ENCODE measurements around the gene LIME1. TPM values are rescaled to one million over a fixed set of nuclear protein-coding genes. Genes with fewer than 3 reads are reported as not detected.
A peak's percentile ranks its signal among the peaks of the same experiment; 100 is the strongest.

LIME1 gene
- total and polyA plus RNA-seq, 2 of the 8 experiments (the other 6 are each of a cell fraction or from before 2014, with no cell fraction given) = 4.5 to 5.9 TPM

DNA sequence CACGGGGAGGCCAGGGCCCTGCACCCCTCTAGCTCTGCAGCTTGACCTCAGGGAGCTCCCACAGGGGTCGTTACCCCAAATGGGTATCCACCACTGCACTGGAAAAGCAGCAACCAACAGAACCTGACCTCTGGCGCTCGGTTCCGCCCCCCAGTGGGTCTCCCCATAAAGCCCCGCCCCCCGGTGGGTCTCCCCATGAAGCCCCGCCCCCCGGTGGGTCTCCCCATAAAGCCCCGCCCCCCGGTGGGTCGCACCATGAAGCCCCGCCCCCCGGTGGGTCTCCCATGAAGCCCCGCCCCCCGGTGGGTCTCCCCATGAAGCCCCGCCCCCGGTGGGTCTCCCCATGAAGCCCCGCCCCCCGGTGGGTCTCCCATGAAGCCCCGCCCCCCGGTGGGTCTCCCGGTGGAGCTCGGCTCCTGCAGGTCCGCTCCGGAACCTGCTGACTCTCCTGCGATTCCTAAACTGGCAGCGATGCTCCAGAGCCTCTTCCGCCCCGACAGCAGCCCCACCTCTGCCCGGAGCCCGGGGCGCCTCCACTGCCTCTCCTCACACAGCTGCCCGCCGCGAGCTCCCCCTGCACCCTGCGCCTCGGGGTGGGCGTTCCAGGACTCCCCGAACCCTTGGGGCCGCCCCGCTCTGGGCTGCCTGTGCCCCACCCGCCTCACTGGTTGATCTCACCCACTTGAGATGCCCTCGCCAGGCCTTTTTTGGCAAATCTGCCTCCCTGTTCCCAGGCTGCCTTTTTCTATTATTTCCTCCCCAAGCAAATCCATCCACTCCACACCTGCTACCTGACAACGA lies 15.2 kb downstream of the LIME1 start:
- no peak for FAIRE-seq
- Histone ChIP-seq H3K9me3 (ENCODE audit: insufficient read depth in 2 of 2, low read depth in 1 of 2, low read length in 1 of 2) (no peaks in the 10 kb centered on the region), H3K4ac (replicated peaks; ENCODE audit: insufficient read length, low read depth, low read length) (peak overlapping the region; percentile 90), H3K27me3 (replicated peaks in 1 of 4; ENCODE audit: control insufficient read depth in 3 of 4, extremely low read depth in 1 of 4, insufficient read depth in 3 of 4, low read length in 3 of 4) (no peaks in the 10 kb centered on the region), H2BK15ac (ENCODE audit: low read length) (no peak overlapping the region), H3K36me3 (ENCODE audit: control insufficient read depth in 2 of 4, insufficient read depth in 4 of 4, low read length in 3 of 4) (peaks cover 0 to 2% (median 0%) of the 10 kb centered on the region in 4 experiments; a peak in 2 of 8 replicates), H3K27ac (ENCODE audit: low read depth, low read length) (no peak overlapping the region), H3K23ac (ENCODE audit: insufficient read length) (no peak overlapping the region), H2BK20ac (ENCODE audit: low read length) (no peak overlapping the region), H3K9ac (replicated peaks in 1 of 4; ENCODE audit: extremely low read depth in 1 of 4, low read depth in 3 of 4, low read length in 3 of 4) (no peak overlapping the region), H2BK5ac (ENCODE audit: low read depth, low read length) (peak overlapping the region; percentile 83; the same call in 1 of the 2 replicates), H4K5ac (ENCODE audit: insufficient read length, low read depth, low read length) (peak overlapping the region; percentile 63), H3K14ac (ENCODE audit: insufficient read length) (no peak overlapping the region), H2BK12ac (ENCODE audit: low read depth, low read length) (peak overlapping the region; percentile 27; the same call in 1 of the 2 replicates), H4K8ac (ENCODE audit: extremely low read depth, insufficient read depth, low read length) (peak overlapping the region; percentile 75; the same call in 1 of the 2 replicates), H3K4me3 (ENCODE audit: extremely low read depth in 1 of 4, insufficient read depth in 2 of 4, low read depth in 3 of 4, low read length in 4 of 4) (no peak overlapping the region), H3K4me2 (ENCODE audit: insufficient read depth in 1 of 2, low read depth in 2 of 2, low read length in 2 of 2) (no peak overlapping the region), H2AK5ac (ENCODE audit: low read depth, low read length) (peak overlapping the region; percentile 53; the same call in 1 of the 2 replicates), H3K79me2 (ENCODE audit: control insufficient read depth in 1 of 2, insufficient read depth in 2 of 2, low read length in 2 of 2) (no peaks in the 10 kb centered on the region), H3K4me1 (replicated peaks in 1 of 4; ENCODE audit: control insufficient read depth in 3 of 4, insufficient read depth in 4 of 4, low read length in 3 of 4) (peaks cover 0 to 20% (median 4%) of the 10 kb centered on the region in 4 experiments; a peak in 6 of 7 replicates), H3K18ac (ENCODE audit: extremely low read depth, low read length) (peak overlapping the region; percentile 78), H4K91ac (replicated peaks; ENCODE audit: insufficient read length, low read length) (peak overlapping the region; percentile 40), H2BK120ac (replicated peaks; ENCODE audit: low read depth, low read length) (no peak overlapping the region), H3K23me2 (ENCODE audit: low read depth, low read length) (no peaks in the 10 kb centered on the region), H3K56ac (replicated peaks; ENCODE audit: insufficient read length, low read depth, low read length) (no peak overlapping the region), H2AFZ (ENCODE audit: low read length) (no peak overlapping the region), H4K20me1 (replicated peaks in 1 of 2; ENCODE audit: control insufficient read depth in 1 of 2, insufficient read depth in 2 of 2, low read length in 2 of 2) (peaks cover 0 to 2% of the 10 kb centered on the region in 2 experiments), H3K79me1 (ENCODE audit: low read depth, low read length) (no peaks in the 10 kb centered on the region; the same call in 1 of the 2 replicates)
- ChIA-PET CTCF (ENCODE audit: partially characterized antibody) (interaction anchor here (0.5 to 4.4 kb wide), 6 partner anchors 9 to 525 kb away, joined by 3 to 17 read pairs (median 3); partner anchors contain the start of gene TPD52L2), POLR2A (ENCODE audit: partially characterized antibody) (interaction anchor here (0.6 to 4.5 kb wide), 5 partner anchors 11 to 56 kb away, joined by 3 to 23 read pairs (median 3); partner anchors contain the start of genes LIME1 and TNFRSF6B)
- WGBS, 2 experiments (ENCODE audit: extremely low coverage in 1 of 2, insufficient coverage in 1 of 2, insufficient read length in 1 of 2, insufficient replicate concordance in 2 of 2, low coverage in 1 of 2, low lambda C conversion rate in 2 of 2, missing lambda C conversion rate in 1 of 2) = 99% methylated on average over 9 of the region's 45 CpGs; no CpG with 5 or more reads in 1 of the 2 experiments
- DNase-seq (ENCODE audit: low read depth in 1 of 2, low spot score in 2 of 2) = no peak
- TF ChIP-seq SIN3A (conservative IDR thresholded peaks at IDR 0.05 in 1 of 2, IDR thresholded peaks at IDR 0.05 in 1 of 2; ENCODE audit: low read depth in 1 of 2, low read length in 2 of 2) (no peak), HDAC6 (IDR thresholded peaks at IDR 0.05; ENCODE audit: low read depth, low read length) (no peak), RNF2 (IDR thresholded peaks at IDR 0.05; ENCODE audit: borderline replicate concordance, low read depth, low read length, missing control alignments, poor library complexity, severe bottlenecking) (no peak), CBX5 (IDR thresholded peaks at IDR 0.05; ENCODE audit: low read depth, low read length) (no peak), EP300 (IDR thresholded peaks at IDR 0.05; ENCODE audit: borderline replicate concordance in 1 of 2, low read depth in 2 of 2, low read length in 2 of 2) (no peak)
- TF ChIP-seq, protein P1, sequence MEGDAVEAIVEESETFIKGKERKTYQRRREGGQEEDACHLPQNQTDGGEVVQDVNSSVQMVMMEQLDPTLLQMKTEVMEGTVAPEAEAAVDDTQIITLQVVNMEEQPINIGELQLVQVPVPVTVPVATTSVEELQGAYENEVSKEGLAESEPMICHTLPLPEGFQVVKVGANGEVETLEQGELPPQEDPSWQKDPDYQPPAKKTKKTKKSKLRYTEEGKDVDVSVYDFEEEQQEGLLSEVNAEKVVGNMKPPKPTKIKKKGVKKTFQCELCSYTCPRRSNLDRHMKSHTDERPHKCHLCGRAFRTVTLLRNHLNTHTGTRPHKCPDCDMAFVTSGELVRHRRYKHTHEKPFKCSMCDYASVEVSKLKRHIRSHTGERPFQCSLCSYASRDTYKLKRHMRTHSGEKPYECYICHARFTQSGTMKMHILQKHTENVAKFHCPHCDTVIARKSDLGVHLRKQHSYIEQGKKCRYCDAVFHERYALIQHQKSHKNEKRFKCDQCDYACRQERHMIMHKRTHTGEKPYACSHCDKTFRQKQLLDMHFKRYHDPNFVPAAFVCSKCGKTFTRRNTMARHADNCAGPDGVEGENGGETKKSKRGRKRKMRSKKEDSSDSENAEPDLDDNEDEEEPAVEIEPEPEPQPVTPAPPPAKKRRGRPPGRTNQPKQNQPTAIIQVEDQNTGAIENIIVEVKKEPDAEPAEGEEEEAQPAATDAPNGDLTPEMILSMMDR (IDR thresholded peaks at IDR 0.05; ENCODE audit: control extremely low read depth in 1 of 3, insufficient read depth in 1 of 3, low read depth in 1 of 3, low read length in 3 of 3) = no peak
